HG02571 (cell line): ENCODE measurements around the gene DZIP1.

ENCODE experiments used
- ATAC-seq: cut with Tn5 transposase; IDR thresholded peaks from one replicate; pipeline ENCODE4 v1.9.1; 2021; ENCODE audit warnings: mild to moderate bottlenecking, moderate library complexity; ENCODE audit not compliant: unreplicated experiment

Gene DZIP1

DNA sequence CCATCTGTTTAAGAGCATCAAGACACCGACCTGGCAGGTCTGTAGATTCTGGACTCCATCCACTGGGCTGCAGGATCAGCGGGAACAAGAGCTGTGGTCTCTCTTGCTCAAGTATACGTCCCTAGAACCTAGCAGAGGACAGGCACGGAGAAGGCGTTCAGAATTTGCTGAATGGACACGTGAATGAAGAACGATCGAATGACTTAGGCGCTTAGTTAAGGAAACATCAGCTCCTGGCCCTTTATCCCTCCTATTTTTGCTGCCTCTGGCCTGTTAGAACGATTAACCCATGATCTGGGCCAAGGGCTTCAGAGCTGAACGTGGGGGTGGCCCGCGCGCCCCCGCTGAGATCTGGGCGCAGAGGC lies 953 bp downstream of the DZIP1 start:
- ATAC-seq, result no peak

- no peak for ATAC-seq
Measured at GRCh38 chr13:95642999-95643398, 1.5 kb downstream of the DZIP1 start.

DNA sequence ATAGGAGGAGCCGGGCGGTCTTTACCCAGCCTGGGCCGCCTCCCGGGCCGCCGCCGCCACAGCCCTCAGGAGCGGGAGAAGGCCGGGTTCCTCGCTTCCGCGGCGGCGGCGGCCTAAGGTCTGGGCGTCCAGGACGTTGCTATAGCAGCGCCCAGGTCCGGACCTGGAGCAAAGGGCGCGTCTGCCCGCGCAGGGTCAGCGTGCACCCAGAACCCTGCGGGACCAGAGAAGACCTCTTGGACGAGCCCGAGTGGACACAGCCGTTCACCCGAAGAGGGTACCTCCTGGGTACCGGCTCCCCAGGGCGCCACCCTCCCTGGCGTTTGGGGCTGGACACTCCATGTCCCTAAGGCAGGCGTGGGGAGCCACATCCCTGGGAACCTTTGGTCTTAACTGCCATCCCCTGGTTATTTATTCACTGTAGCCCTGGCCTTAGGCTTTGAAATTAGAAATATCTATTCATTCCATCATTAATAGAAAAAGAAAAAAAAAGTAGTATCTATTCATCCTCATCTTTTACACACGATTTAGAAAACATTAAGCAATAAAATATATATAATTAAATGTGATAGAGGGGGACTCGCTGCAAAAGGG lies 2.4 kb downstream of the DZIP1 start:
- ATAC-seq, result no peak

DNA sequence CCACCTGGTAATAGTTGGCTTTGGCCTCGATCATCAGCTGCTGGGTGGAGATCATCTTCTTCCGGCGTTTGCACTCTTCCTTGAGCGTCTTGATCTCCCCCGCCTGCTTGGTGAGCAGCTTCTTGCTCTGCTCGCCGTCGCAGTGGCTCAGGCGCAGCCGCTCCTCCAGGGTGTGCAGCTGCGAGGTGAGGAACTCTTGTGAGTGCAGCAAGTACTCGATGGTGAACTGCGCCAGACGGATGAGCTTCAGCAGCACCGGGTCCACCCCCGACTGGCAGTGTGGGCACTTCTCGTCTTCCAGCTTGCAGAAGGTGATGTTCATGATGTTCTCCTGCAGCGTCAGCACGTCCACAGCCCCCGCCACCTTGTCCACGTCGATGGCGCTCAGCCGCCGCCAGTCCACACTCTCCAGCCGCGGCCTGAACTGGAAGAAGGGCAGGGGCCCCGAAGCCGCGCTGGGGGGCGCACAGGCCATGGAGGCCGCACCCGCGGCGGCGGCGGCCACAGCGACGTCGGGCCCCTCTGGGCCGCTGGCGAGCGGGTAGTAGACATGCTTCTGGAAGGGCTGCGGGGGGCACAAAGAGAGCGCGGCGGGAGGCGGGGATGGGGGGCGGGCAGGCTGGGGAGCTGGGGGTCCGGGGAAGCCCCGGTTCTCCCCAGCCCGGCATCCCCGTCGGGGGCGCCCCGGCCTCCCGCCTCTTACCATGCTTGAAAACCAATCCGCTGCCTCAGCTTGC lies 3.0 kb downstream of the DZIP1 start:
- no peak for ATAC-seq

GRCh38 chr13:95636853-95637252 lies 7.7 kb downstream of the DZIP1 start:
- no peak for ATAC-seq

DNA sequence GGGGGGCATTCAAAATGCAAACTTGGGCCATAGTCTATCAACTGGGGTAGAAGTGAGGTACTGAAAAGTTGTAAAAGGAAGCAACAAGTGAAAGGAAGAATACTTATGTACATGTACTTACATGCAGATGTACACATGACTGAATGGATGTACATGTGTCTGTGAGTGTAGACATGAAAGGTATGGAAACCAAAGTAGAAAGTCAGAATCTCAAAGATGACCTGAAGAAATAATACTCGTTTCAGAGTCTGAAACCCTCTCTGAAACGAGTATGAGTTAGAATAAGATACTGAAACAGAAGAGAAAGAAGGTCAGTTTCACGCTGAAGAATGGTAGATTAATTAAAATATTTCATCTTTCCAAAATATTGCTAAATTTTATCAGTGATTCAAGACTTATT lies 13.9 kb downstream of the DZIP1 start:
- no peak for ATAC-seq

- no peak for ATAC-seq
Measured at GRCh38 chr13:95629071-95629470, 15.4 kb downstream of the DZIP1 start.

GRCh38 chr13:95628488-95628887 lies 16.0 kb downstream of the DZIP1 start:
- ATAC-seq, result no peak

GRCh38 chr13:95627590-95627989 lies 16.9 kb downstream of the DZIP1 start:
- ATAC-seq, result no peak

GRCh38 chr13:95626768-95627167 lies 17.7 kb downstream of the DZIP1 start:
- no peak for ATAC-seq

GRCh38 chr13:95624020-95624419 lies 20.5 kb downstream of the DZIP1 start:
- ATAC-seq, result peak; percentile 66

- no peak for ATAC-seq
Measured at GRCh38 chr13:95623141-95623540, 21.4 kb downstream of the DZIP1 start.

GRCh38 chr13:95620825-95621498 lies 23.5 kb downstream of the DZIP1 start:
- no peak for ATAC-seq

DNA sequence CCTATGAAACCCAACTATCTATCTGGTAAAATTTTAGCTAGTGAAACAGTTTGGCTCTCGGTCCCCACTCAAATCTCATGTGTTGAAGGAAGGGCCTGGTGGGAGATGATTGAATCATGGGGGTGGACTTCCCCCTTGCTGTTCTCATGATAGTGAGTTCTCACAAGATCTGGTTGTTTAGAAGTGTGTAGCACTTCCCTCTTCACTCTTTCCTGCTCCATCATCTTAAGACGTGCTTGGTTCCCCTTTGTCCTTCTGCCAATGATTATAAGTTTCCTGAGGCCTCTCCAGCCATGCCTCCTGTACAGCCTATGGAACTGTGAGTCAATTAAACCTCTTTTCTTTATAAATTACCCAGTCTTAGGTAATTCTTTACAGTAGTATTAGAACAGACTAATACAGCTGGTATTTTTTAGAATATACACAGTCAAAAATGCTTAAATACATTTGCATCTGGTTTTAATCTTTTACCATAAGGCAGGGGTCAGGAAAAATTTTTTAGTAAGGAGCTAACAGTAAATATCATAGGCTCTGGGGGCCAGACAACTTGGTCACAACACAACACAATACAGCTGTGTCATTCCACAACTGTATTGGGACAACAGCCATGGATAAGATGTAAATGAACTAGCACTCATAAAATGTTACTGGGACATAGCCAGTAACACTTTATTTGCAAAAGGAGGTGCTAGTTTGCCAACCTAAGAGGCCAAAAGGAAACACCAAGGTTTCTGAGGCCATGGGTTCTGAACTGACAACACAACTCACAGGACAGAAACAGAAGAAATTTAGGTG lies 24.3 kb downstream of the DZIP1 start:
- ATAC-seq, result no peak

DNA sequence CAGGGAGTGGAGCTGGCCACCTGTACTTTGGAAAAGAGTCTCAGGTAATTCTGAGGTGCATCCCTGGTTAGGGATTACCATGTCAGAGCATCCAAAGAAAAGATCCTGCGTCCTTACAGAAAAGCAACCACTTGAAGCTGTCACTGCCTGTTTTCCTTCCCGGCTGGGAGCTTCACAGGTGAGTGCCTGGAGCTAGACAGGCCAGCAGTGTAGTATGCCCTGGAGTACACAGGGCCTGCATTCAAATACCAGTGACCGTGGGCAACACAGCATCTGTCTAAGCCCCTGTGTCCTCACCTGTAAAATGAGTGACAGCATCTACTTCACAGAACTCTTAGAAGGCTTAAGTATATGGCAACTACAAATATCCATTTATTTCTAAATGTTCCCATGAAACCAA lies 29.0 kb downstream of the DZIP1 start:
- no peak for ATAC-seq

- ATAC-seq, result no peak
Measured at GRCh38 chr13:95614641-95615245, 29.8 kb downstream of the DZIP1 start.

DNA sequence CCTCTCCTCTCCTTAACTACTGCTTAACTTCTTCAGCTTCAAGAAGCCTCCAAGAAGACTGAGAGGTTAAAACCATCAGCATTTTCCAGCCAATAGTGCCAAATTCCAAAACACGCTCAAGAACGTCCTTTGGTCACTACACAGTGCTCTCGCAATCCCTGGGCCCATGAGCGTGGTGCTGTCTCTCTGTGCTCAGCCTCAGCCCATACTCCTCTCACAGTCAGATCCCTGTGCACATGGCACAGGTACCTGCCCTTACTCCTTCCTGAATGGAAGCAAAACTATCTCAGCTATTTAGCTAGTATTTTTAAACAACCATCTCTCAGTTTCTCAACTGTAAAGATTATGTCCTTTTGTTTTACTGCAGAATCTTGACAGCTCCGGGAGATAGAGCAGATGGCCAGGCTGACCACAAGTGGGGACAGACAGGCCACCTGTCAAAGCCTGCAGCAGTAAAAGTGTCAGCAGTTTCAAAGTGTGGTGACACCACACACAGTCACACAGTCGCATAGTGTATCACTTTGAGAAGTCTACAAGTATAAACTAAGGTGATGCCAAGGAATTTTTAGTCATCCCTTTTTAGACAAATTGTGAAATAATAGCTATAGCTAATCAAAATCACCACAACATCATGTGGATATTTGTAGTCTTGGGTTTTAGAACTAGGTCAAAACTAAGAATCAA lies 35.7 kb downstream of the DZIP1 start:
- ATAC-seq, result no peak

GRCh38 chr13:95607366-95607765 lies 37.1 kb downstream of the DZIP1 start:
- no peak for ATAC-seq

DNA sequence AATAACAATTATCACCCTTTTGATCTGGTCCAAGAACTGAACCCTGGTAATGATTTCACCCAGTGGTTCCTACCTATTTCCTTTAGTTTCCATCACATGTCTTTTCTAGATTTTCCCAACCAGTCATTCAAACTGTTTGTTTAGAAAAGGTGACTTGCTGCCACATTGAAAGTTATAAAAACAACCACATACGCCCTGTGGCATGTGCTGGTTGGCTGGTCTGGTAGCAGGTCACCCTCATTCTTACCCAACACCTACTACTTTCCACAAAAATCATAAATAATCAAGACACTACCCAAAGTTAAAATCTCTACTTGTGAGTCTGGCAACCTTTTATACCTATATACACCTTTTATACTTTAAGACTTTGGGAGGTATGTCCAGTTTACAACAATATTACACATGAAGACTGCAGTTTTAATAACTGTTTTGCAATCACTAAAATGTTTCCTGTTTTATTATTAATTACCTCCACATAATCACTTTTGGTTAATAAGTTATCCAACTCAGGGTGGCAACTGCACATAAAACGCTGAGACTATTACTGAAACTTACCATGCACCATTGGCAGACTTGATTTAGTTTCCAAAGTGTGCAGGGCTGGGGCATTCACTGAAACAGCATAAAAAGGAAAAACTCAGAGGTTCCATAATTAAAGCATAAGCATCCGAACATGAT lies 38.9 kb downstream of the DZIP1 start:
- no peak for ATAC-seq

DNA sequence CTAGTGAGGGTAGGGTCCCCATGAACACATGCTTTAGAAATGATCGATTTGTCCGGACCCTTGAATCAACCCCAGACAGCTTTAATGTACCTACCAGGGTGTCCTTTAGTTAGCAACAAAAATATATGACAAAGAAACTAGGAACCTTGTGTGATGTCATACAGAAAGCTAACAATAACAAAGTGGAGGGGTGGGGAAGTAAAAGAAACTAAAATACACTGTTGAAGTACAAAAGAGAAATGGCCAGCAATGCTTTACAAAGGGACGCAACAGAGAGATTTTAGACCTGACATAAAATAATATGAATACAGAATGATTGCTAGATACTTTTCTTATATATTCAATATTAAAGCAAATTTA lies 40.0 kb downstream of the DZIP1 start:
- ATAC-seq, result no peak
